Measurements from ENCODE around the gene SLC33A1. TPM values are rescaled to one million over a fixed set of nuclear protein-coding genes. Genes with fewer than 3 reads are reported as not detected.
"Not testable (repeated sequence)": the region's sequence is repeated elsewhere in the genome, so short reads cannot be mapped to it uniquely, and the experiment has no call there.

The SLC33A1 gene
- total RNA-seq, 1 donor from 2014 or later: 30.6 TPM

GRCh38 chr3:155859859-155860258, 5.6 kb upstream of the SLC33A1 start:
- DNase-seq (ENCODE audit: extremely low spot score, unreplicated experiment): no peak
- H3K4me1 Mint-ChIP-seq (ENCODE audit: unreplicated experiment): peaks cover 3% of the 10 kb centered on the region
- H3K9me3 Mint-ChIP-seq (ENCODE audit: unreplicated experiment): peaks cover 4% of the 10 kb centered on the region
- H3K4me3 Mint-ChIP-seq (ENCODE audit: unreplicated experiment): no peak overlapping the region
- TF ChIP-seq, protein P1, sequence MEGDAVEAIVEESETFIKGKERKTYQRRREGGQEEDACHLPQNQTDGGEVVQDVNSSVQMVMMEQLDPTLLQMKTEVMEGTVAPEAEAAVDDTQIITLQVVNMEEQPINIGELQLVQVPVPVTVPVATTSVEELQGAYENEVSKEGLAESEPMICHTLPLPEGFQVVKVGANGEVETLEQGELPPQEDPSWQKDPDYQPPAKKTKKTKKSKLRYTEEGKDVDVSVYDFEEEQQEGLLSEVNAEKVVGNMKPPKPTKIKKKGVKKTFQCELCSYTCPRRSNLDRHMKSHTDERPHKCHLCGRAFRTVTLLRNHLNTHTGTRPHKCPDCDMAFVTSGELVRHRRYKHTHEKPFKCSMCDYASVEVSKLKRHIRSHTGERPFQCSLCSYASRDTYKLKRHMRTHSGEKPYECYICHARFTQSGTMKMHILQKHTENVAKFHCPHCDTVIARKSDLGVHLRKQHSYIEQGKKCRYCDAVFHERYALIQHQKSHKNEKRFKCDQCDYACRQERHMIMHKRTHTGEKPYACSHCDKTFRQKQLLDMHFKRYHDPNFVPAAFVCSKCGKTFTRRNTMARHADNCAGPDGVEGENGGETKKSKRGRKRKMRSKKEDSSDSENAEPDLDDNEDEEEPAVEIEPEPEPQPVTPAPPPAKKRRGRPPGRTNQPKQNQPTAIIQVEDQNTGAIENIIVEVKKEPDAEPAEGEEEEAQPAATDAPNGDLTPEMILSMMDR (IDR thresholded peaks at IDR 0.05): peak; percentile 52
- H3K27ac Mint-ChIP-seq (ENCODE audit: unreplicated experiment): no peak overlapping the region
- H3K27me3 Mint-ChIP-seq (ENCODE audit: unreplicated experiment): peaks cover 3% of the 10 kb centered on the region
- H3K36me3 Mint-ChIP-seq (ENCODE audit: unreplicated experiment): peaks cover under 1% of the 10 kb centered on the region

GRCh38 chr3:155853214-155854140, 750 bp downstream of the SLC33A1 start:
- H3K4me1 Mint-ChIP-seq (ENCODE audit: unreplicated experiment): peaks cover 36% of the 10 kb centered on the region
- H3K9me3 Mint-ChIP-seq (ENCODE audit: unreplicated experiment): peaks cover 4% of the 10 kb centered on the region
- peaks cover 3% of the 10 kb centered on the region for H3K27me3 Mint-ChIP-seq (ENCODE audit: unreplicated experiment)
- peaks cover 3% of the 10 kb centered on the region for H3K36me3 Mint-ChIP-seq (ENCODE audit: unreplicated experiment)
- H3K4me3 Mint-ChIP-seq (ENCODE audit: unreplicated experiment): peak overlapping the region; percentile 96
- peak overlapping the region; percentile 98 for H3K27ac Mint-ChIP-seq (ENCODE audit: unreplicated experiment)
- DNase-seq (ENCODE audit: extremely low spot score, unreplicated experiment): peak; percentile 83
- TF ChIP-seq, protein P1 (IDR thresholded peaks at IDR 0.05): no peak

GRCh38 chr3:155852341-155852740, 1.9 kb downstream of the SLC33A1 start:
- H3K36me3 Mint-ChIP-seq (ENCODE audit: unreplicated experiment): peaks cover 7% of the 10 kb centered on the region
- peaks cover 44% of the 10 kb centered on the region for H3K4me1 Mint-ChIP-seq (ENCODE audit: unreplicated experiment)
- H3K9me3 Mint-ChIP-seq (ENCODE audit: unreplicated experiment): peaks cover 4% of the 10 kb centered on the region
- TF ChIP-seq, protein P1 (IDR thresholded peaks at IDR 0.05): no peak
- peaks cover 2% of the 10 kb centered on the region for H3K27me3 Mint-ChIP-seq (ENCODE audit: unreplicated experiment)
- H3K27ac Mint-ChIP-seq (ENCODE audit: unreplicated experiment): peak overlapping the region; percentile 40
- no peak for DNase-seq (ENCODE audit: extremely low spot score, unreplicated experiment)
- peak overlapping the region; percentile 96 for H3K4me3 Mint-ChIP-seq (ENCODE audit: unreplicated experiment)

DNA sequence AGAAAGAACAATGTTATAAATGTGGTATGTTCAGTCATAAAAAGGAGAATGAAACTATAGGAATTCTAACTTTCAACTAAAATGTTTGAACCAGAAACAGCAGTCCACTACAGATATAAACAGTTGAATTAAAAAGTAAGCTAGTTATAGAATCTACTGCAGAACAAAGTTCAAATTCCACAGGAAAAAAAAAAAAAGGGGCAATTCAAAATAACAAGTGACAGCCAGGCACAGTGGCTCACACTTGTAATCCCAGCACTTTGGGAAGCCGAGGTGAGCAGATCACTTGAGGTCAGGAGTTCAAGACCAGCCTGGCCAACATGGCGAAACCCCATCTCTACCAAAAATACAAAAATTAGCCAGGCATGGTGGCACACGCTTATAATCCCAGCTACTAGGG, 4.8 kb downstream of the SLC33A1 start:
- not testable (repeated sequence) for H3K9me3 Mint-ChIP-seq (ENCODE audit: unreplicated experiment); H3K27me3 Mint-ChIP-seq (ENCODE audit: unreplicated experiment); DNase-seq (ENCODE audit: extremely low spot score, unreplicated experiment); H3K27ac Mint-ChIP-seq (ENCODE audit: unreplicated experiment); H3K36me3 Mint-ChIP-seq (ENCODE audit: unreplicated experiment); H3K4me3 Mint-ChIP-seq (ENCODE audit: unreplicated experiment)
- peaks cover 49% of the 10 kb centered on the region for H3K4me1 Mint-ChIP-seq (ENCODE audit: unreplicated experiment)

GRCh38 chr3:155847993-155848392, 6.2 kb downstream of the SLC33A1 start:
- no peak for DNase-seq (ENCODE audit: extremely low spot score, unreplicated experiment)
- Mint-ChIP-seq H3K4me3 (ENCODE audit: unreplicated experiment) (no peak overlapping the region), H3K27ac (ENCODE audit: unreplicated experiment) (no peak overlapping the region), H3K4me1 (ENCODE audit: unreplicated experiment) (peaks cover 45% of the 10 kb centered on the region), H3K9me3 (ENCODE audit: unreplicated experiment) (no peaks in the 10 kb centered on the region), H3K36me3 (ENCODE audit: unreplicated experiment) (peaks cover 4% of the 10 kb centered on the region), H3K27me3 (ENCODE audit: unreplicated experiment) (no peaks in the 10 kb centered on the region)
- TF ChIP-seq, protein P1 (IDR thresholded peaks at IDR 0.05): no peak
